ENCODE measurements around the gene TRMT10A.
"Not testable (repeated sequence)": the region's sequence is repeated elsewhere in the genome, so short reads cannot be mapped to it uniquely, and the experiment has no call there.

DNA sequence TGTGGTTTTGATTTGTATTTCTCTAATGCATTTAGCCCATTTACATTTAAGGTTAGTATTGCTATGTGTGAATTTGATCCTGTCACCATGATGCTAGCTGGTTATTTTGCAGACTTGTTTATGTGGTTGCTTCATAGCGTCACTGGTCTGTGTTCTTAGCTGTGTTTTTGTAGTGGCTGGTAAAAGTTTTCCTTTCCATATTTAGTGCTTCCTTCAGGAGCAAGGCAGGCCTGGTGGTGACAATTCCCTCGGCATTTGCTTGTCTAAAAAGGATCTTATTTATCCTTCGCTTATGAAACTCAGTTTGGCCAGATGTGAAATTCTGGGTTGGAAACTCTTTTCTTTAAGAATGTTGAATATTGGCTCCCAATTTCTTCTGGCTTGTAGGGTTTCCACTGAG is 29.1 kb downstream of the TRMT10A start:
- TF ChIP-seq, protein P1, sequence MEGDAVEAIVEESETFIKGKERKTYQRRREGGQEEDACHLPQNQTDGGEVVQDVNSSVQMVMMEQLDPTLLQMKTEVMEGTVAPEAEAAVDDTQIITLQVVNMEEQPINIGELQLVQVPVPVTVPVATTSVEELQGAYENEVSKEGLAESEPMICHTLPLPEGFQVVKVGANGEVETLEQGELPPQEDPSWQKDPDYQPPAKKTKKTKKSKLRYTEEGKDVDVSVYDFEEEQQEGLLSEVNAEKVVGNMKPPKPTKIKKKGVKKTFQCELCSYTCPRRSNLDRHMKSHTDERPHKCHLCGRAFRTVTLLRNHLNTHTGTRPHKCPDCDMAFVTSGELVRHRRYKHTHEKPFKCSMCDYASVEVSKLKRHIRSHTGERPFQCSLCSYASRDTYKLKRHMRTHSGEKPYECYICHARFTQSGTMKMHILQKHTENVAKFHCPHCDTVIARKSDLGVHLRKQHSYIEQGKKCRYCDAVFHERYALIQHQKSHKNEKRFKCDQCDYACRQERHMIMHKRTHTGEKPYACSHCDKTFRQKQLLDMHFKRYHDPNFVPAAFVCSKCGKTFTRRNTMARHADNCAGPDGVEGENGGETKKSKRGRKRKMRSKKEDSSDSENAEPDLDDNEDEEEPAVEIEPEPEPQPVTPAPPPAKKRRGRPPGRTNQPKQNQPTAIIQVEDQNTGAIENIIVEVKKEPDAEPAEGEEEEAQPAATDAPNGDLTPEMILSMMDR (IDR thresholded peaks at IDR 0.05), result not testable (repeated sequence)
- TF ChIP-seq POLR2A (IDR thresholded peaks at IDR 0.05), result not testable (repeated sequence)

Measured in thyroid gland (tissue), 4 donors.